Right renal cortex interstitium (tissue), 3 donors: ENCODE data around the gene TMEM184B. TPM values are rescaled to one million over a fixed set of nuclear protein-coding genes. Genes with fewer than 3 reads are reported as not detected.

Source experiments
- DNase-seq, 3 donors: peaks; one replicate each; pipeline ENCODE4 v3.0.0-alpha.2; 2013; ENCODE audit warnings: low read depth in 3 of 3, low spot score in 2 of 3
- polyA plus RNA-seq, 3 donors: library from polyadenylated mRNA; unstranded; fragments of 120-200 nt; gene quantifications; one replicate each; pipeline ENCODE4 v1.2.1, GENCODE V29; 2013; ENCODE audit not compliant: insufficient read length in 3 of 3

The TMEM184B gene
- 10 to 100 TPM; 38.6 to 43.2 (median 39.8) TPM for polyA plus RNA-seq

DNA sequence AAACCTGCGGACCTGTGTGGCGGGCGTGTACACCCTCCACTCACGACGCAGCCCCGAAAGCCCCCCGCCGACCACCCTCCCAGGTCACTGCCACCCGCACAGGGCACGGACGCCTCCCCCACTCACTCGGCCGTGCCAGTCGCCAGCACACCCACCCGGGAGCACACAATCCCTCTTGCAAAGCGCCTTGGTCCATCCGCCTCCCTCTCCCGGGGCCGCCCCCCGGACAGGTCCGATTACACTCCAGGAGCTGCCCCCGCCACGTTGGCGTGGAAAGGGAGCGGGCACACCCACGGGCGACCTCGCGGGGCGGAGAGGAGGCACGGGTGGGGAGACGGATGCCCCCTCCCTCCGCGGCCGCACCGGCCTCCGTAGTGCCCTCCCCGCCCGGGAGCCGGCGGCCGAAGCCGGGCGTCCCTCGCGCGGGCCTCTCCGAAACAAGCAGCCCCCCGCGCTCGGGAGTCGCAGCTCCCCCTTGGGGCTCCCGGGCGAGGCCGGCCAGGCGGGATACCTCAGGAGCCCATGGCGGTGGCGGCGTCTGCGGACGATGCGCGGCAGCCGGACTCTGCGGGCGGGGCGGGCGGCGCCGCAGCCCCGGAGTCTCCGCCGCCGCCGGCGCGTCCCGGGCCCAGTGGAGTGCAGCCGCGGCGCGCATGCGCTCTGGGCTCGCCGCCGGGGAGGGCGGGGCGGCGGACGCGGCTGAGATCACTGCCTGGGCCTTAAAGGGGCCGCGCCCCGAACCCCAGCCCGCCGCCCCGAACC is at the start of gene TMEM184B:
Gene TMEM184B, minus strand, starts transcription at position 638 of the 762 bp plus-strand sequence. CDS start 25,049 bp downstream, outside the sequence.
- no peak for DNase-seq

DNA sequence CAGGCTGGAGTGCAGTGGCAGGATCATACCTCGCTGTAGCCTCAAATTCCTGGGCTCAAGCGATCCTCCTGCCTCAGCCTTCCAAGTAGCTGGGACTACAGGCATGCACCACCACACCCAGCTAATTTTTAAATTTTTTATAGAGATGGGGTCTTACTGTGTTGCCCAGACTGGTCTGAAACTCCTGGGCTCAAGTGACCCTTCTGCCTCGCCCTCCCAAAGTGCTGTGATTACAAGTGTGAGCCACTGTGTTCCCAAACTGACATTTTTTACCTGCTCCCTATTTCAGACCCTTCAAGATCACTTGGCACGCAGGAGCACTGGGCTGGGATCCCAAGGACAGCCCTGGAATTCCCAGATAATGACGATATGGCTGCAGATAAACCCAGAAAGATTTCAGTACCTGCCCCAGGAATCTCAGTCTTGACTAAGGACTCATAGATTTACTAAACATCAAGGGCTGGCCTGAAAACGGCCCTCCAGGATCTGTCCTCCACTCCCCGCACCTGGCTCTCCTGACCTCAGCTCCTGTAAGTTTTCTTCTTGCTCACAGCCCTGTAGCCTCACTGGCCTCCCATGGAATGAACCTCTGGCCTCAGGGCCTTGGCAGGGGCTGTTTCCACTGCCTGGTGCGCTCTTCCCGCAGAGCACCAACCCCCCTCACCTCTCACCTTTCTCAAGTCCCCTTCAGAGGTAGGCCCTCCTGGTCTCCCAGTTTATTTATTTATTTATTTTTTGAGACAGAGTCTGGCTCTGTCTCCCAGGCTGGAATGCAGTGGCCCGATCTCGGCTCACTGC is 48.0 kb upstream of the TMEM184B start:
- no peak for DNase-seq

DNA sequence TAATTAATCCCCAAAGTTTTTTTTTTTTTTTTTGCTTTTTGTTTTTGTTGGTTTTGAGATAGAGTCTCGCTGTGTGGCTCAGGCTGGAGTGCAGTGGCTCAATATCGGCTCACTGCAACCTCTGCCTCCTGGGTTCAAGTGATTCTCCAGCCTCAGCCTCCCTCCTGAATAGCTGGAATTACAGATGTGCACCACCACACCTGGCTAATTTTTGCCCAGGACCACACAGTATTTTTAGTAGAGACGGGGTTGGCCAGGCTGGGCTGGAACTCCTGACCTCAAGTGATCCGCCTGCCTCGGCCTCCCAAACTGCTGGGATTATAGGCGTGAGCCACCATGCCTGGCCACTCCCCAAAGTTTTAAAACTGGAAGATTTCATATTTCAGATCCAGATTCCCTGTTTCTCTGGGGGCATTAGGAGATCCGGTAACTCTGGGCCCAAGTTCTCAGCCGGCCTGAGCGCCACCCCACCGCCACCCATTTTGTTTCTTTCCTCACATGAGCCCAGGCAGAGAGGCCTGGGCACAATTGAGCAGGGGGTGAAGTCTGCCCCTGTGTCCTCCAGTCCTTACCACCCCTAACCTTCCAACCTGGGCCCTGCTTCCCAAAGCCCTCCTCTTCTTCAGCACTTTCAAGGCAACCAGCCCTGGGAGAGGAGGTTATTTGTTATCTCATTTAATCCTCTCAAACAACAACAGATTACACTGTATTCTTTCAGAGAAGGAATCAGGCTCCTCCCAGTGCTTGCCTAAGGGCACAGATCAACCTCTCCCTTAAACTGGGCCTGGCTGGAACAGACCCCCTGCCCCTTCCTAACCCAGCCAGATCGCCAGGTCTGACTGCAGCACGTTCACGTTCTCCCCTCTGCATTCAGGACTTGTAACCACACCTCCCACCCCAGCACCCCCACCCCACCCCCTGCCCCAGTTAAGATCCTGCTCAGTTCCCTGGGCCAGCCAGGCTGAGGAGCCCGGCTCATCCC is 46.3 kb upstream of the TMEM184B start:
- DNase-seq: no peak

DNA sequence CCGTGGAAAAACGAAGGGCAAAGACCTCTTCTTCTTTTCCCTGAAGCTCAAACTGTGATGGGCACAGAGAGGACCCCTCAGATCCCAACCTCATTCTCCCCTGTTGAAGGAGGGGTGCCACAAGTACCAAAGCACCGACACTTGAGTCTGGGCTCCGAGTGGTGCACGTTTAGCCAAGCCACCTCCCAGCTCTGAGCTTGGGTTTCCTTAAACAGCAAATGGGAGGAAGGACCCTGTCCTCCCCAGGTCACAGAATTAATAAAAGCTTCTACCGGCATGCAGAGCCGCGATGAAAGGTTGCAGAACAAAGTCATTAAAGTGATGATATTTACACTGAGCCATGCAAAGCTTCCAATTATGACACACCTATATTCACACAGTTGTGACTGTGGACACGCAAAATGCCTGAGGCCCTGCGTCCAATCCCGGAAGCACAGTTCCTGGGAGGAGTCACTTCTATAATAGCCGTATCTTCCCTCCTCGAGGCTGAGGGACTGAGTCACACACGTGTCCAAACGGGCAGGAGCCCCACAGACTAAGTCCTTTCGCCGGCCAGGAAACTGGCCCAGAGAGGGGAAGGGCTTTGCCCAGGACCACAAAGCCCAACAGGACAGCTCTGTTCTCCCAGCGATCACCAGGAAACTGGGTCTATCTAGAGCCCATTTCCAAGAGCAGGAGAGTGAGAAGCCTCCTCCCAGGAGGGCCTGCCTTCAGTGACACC is 45.3 kb upstream of the TMEM184B start:
- no peak for DNase-seq

DNA sequence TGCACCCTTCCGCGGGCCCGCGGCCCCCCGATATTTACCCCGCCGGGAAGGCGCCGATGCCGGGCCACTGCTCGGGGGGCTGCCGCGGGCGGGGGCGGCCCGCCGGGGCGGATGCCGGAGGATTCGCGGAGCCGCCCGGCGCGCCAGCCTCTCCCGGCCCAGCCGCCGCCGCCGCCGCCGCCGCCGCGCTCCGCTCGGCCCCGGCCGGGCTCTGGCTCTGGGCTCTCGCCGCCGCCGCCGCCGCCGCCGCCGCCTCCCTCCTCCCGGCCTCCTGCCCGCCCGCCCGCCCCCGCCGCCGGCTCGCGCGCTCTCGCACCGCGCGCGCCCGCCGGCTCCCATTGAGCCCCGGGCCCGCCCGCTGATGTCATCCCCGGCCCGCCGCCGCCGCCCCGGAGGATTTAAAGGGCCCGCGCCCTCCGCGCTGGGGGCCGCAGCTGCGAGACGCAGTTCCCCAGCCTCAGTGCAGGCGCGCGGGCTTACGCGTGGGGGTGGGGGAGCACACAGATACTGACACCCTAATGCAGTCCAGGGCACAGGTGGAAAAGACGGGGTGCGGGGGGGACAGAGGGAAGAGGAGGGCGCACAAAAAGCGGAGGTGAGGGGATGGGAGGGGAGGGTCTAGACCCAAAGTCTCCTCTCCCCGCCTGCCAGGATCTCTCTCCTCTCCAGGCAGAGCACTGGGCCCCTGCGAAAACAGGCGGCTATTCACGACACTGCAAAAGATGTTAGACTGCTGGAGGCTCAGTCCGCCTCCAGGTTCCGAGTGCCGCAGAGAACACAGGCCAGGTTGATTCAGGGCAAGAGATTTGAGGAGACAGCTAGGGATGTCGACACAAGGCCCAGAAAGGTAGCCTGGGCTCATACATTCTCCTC is 44.5 kb upstream of the TMEM184B start, which contains the start of gene CSNK1E:
Gene CSNK1E, minus strand, starts transcription at position 312 of the 873 bp plus-strand sequence. CDS start 3,276 bp downstream, outside the sequence.
- no peak for DNase-seq

DNA sequence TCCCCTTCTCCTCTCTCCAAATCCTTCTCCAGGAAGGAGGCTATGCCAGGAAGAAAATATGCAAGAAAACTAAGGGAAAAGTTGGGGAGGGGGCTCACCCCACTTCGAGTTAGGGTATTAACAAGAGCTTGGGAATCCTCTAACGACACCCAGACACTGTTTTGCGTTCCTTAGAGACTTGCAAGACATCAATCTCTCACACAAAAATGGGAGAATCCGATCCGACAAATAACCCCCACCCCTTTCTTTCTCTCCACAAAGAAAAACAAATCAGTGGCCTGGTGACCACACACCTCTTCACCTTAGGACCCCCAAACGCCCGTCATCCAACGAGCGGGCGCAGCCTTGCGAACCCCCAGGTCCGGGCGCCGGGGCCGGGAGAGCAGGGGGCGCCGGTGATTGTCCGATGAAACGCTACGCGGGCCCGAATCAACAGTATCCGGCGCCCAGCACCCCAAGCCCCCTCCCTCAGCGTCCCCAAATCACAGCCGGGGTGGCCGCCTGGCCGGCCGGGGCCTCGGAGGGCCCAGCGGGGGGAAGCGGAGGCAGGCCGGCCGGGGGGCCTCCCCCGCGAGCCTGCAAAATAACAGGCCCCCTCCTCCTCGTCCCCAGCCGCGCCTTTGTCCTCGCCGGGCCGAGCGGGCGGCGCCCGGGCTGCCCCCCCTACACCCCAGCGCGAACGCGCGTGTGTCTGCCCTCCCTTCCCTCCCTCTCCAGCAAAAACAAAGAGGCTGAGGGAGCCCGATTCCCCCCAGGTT is 43.7 kb upstream of the TMEM184B start:
- peak in 1 of 3 donors; percentile 61 for DNase-seq

DNA sequence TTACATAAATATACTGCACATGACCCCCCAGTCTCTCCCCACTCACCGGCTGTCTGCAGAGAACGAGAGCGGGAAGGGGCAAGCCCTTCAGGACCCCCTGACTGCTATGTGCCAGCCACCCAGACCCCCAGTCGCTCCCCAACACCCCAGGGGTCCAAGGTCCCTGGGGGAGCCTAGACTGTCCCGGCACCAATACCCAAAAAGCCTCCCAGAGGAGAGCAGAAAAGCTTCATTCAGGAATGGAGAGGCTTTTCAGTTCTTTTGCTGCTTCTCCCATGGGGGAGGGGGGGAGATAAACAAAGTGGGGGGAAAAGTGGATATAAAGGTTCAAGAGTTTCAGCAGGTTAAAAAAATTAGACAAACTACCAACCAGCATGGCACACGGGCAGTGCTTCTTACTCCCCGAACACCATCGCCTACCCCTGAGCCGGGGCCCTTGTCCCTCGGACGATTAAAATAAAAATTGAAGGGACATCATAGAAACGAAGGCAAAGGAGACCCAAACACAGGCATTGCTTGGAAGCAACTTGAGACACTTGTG is 43.1 kb upstream of the TMEM184B start:
- no peak for DNase-seq

DNA sequence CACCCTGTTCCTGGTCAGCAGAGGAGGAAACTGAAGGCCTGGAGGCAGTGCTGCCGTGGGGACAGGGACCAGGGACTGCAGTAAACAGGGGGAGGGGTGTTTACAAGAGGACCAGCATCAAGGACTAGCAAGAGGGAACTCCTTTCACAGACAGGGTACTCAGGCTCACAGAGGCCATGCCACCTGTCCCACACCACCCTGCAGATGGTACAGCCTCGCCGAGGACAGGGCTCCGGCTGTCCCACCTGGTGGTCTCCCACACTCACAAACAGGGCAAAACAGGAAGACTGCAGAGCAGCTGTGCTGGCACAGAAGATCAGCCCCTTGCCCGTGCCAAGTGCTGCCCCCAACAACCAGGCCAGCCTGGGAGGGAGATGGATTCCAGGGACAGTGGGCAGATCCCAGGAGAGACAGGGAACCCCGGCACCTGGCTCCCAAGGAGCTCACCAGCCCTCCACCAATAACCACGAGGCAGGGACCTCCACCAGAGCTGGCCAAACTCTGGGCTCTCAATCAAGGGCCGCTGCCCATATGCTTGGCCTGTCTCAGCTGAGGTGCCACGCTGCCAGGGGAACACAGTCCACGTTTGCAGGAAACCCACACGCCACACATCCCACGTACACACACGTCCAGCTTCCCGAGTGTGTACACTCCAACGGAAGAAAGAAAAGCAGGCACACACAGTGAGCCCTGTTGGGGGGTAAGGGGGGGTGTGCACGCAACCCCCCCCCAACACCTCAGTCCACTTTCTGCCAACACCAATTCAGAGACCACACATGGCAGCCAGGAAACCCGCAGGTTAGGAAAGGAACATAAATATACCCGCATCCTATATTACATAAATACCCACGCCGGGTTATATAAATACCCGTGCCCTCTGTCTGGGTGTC is 42.4 kb upstream of the TMEM184B start:
- no peak for DNase-seq

DNA sequence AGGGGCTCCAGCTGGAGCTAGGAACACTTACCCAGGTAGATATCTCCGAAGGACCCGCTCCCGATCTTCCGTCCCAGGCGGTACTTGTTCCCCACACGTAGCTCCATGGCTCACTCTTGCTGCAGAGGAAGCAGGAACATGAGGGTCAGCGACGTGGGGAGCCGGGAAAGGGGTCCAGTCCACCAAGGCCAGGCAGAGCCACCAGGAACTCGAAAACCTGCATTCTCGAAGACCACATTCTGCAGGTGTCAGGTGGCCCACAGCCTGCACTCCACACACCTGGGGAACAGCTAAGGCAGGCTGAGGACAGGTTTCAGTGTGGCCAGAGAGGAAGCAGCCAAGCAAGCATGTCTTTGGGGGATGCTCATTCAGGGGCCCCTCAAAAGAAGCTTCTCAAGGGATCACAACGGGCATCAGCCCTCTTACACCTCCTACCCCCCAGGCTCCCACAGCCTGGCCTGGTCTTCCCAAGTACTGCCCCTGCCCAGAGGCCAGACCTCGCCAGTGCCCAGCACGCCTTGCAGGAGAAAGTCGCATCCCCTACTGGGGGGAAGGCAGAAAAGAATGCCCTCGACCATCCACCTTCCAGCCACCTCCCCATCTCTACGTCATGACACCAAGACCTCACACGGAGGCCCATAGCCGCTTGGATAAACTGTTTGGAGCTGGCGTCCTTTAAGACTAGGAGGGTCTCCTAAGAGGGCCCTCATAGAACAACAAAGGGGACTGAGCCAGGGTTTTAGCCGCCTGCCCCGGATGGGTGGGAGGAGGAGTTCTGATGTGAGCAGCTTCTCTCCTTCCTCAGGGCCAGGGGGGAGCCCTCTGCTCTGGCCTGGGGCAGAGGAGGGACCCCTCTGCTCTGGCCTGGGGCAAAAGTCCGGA is 41.5 kb upstream of the TMEM184B start:
- no peak for DNase-seq

DNA sequence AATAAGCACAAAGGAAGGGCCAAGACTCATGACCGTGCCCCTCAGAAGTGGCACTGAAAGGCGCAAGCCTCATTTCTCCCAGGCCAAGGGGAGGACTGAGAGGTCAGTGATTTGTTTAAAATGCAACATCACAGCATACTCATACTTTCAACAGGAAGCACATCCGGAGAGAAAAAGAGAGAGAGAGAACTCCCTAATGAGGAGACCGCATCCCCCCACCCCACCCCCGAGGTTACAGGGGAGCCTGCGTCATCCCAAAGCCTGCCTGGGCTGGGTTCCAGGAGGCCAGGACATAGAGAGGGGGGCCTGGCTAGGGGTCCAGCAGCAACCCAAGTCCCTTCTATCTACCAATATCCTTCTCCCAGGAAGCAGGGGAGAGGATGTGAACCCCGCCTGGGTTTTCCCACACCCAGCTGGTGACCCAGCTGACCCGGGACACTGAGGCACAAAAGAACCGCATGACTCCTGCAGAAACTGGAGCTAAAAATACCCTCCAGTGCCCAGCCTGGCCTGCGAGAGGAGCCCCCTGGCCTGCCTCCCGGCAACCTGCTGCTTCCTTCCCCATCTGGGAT is 40.7 kb upstream of the TMEM184B start:
- DNase-seq: no peak

DNA sequence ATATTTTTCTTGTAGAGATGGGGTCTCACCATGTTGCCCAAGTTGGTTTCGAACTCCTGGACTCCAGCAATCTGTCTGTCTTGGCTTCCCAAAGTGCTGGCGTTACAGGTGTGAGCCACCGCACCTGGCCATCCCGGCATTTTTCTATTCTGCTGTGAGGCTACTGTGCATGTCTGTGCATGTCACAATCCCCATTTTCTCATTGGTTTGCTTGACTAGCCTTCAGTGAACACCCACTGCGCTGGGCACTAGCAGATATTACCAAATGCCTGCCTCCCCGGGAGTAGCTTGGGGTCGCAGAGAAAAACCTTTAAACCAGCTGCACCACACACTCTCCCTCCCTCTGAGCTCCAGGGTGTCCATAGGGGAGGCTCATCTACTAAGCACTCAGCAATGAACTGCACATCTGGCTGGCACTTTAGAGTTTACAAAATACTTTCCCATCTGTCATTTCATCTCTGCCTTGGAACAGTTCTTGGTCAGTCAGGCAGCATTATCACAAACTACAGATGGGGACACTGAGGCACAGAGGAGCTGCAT is 39.5 kb upstream of the TMEM184B start:
- DNase-seq: no peak

DNA sequence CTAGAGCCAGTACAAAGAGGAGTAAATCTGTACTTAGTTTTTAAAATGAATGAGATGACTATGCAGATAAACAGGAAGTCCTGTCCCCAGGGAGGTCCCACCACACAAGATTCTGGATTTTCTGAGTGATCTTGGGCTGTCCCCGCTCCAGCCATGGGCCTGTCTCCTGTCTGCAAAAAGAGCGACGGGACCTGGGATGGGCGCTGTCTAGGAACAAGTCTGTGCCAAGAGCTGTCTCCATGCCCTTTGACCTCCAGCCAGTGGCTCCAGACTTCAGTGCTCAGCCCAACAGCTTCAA is 38.5 kb upstream of the TMEM184B start:
- DNase-seq: no peak

DNA sequence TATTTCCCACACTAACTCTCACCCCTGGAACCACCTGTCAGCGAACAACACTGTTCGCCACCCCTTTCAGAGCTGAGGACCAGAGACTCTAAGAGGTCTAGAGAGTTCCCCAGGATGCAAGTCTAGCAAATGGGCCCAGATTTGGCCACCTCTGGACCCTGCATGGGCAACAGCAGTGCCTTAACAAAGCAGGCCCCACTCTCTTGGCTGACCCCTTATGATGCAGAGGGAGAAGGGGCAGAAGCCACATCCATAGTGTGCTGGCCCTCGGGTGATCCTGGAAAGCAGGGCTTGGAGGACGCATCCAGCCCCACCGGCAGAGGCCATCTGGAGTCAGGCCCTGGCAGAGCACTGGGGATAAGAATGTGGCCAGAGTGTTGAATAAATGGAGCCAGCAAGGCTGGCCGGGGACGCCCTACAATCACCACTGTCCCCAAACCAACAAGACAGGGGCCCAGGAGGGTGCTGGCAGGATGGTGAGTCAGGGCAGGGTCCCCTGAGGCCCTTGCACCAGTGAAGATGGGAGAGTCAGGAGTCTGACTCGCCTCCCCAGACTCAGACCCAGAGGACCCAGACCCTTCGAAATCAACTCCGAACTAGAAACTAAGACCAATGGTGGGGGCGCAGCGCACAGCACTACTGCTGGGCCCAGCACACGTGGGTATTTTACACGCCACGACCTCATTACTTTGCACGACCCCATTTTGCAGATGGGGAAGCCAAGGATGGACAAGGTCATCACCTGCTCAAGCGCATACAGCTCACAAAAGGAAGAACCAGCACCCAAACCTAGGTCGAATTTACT is 37.9 kb upstream of the TMEM184B start:
- DNase-seq: no peak

DNA sequence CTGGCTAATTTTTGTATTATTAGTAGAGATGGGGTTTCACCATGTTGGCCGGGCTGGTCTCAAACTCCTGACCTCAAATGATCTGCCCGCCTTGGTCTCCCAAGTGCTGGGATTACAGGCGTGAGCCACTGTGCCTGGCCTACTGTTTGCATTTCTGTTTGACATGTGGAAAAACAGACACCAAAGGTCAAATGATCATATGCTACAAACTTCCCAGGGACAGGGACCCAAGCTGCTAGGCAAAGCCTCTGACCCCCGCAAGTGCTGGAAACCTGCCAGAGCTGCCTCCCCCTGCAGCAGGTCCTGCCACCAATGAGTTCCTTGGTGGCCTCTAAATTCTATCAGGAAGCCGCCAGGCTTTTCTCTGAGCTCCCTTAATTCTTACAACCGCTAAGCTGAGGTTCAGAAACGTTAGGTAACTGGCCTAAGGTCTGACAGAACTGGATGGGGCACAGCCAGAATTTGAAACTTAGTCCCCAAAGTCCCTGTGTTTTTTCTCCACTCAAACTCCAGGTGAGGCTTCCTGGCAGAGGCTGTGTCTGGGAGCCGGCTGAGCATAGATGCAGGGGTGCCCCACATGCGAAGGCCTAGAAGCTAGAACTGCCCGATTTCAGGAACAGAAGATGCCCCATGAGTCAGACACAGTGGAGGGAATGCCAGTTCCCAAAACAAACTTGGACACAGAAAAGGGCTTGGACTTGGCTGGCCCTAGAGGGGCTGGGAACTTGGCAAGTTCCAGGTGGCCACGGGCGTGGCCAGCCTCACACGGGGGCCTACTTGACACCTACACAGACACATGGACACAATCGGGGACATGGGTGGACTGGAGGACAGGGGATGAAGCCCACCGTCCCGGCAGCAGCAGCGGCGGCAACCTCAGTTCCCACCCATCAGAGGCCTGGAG is 37.1 kb upstream of the TMEM184B start:
- DNase-seq: no peak
